RCC 7860 (cell line): ENCODE data around the gene INTS2.
"Not testable (repeated sequence)": the region's sequence is repeated elsewhere in the genome, so short reads cannot be mapped to it uniquely, and the experiment has no call there.

Source experiments
- DNase-seq: peaks from one replicate; pipeline ENCODE4 v3.0.0-alpha.2; 2015; ENCODE audit warnings: low spot score
- FAIRE-seq: peaks from 2 replicates; lab custom pipeline; 2012; peaks lifted over from hg19 to GRCh38; lab: Jason Lieb, UNC

Gene INTS2

GRCh38 chr17:61825448-61826137 lies 102.2 kb downstream of the INTS2 start:
- FAIRE-seq (no peak), DNase-seq (no peak)

DNA sequence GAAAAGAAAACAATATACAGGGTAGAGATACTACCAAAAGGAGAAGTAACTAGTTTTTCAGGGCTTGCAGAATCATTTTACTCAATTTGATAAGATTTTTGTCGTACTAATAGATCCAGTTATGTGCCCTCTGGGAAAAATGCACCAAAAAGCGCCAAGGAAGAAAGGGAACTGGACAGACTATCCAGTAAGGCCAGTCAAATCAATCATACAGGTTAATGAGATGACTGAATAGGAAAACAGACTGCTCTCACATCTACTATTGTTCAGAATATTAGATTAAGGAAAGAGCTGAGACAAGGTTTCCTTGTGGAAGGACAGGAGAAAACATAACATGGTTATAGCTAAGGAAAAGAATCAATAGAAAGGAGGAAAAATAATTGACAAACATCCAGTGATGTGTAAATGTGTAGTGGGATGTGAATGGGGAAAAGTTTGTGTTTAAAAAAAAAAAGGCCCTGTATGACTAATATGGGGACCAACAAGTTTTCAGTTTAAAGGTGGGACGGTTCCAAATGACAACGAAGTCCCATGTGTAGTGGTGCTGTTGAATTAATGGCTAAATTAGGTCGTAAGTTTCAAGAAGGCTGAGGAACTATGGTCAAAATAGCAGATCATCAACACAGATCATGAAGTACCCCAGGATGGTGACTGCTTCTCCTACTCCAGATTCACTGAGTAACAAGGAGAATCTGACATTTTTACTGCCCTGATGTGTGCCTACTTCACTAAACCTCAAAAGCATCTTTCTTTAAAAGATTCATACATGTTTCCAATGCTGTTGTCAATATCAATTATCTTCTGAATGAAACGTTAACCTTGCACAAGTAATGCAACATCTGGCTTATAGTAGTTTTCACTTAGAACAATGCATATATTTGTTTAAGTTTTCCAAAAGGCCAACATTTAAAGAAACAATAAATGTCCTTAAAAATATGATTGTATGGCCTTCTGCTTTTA lies 105.2 kb downstream of the INTS2 start:
- DNase-seq = no peak
- no peak for FAIRE-seq

GRCh38 chr17:61821655-61822054 lies 106.1 kb downstream of the INTS2 start:
- FAIRE-seq (no peak), DNase-seq (no peak)

GRCh38 chr17:61819265-61819664 lies 108.5 kb downstream of the INTS2 start:
- not testable (repeated sequence) for FAIRE-seq, DNase-seq

GRCh38 chr17:61818225-61818624 lies 109.6 kb downstream of the INTS2 start:
- no peak for DNase-seq
- FAIRE-seq = no peak

DNA sequence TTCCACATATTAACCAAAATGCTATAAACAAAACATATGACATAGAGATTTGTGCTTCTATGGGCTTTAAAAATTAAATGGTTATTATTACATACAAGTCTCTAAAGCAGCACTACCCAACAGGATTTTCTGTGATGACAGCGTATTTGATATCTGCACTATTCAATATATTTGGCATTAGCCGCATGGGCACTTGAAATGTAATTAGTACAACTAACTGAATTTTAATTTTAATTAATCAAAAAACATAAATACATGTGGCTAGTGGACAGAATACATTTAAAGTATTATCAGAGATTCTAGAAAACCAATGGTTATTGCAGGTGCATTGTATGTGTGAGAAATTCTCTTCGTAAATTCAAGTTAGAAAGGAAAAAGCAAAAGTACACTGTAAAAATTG lies 110.3 kb downstream of the INTS2 start:
- DNase-seq (no peak), FAIRE-seq (no peak)

GRCh38 chr17:61816538-61816937 lies 111.2 kb downstream of the INTS2 start:
- FAIRE-seq = no peak
- no peak for DNase-seq

GRCh38 chr17:61815863-61816503 lies 111.8 kb downstream of the INTS2 start:
- FAIRE-seq = no peak
- DNase-seq = no peak
